IPS-NIHi7 (cell line): ENCODE results near the gene NT5C2.

Source experiments
- DNase-seq: peaks from one replicate; pipeline ENCODE4 v3.0.0; 2012; ENCODE audit warnings: mixed read lengths; ENCODE audit errors: extremely low spot score

Gene NT5C2

DNA sequence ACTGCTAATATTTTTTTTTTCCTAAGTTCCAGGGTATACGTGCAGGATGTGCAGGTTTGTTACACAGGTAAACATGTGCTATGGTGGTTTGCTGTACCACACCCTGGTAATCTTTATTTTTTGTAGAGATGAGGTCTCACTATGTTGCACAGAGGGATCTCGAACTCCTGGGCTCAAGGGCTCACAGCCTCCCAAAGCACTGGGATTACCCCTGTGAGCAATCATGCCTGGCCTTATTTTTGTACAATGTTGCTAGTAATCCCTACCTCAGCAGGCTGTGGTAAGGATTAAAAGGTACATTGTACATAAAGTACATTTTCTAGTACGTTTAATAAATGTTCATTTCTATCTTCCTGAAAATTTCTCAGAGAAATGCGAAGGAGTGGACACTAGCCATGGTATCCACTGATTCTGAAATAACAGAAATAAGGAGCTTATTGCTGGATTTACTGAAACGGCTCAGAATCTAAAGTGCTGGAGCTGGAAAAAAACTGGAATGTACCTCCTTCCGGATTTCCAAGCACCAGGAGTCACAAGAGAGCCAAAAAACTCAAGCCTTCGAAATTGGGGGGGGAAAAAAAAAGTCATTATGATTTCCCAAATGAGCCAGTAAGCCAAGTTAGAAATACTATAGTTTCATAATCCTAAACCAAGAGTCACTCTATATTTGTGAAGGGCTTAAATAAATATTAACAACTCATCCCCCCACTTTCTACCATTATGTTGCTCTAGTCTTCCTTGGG is 69.6 kb downstream of the NT5C2 start:
- no peak for DNase-seq

DNA sequence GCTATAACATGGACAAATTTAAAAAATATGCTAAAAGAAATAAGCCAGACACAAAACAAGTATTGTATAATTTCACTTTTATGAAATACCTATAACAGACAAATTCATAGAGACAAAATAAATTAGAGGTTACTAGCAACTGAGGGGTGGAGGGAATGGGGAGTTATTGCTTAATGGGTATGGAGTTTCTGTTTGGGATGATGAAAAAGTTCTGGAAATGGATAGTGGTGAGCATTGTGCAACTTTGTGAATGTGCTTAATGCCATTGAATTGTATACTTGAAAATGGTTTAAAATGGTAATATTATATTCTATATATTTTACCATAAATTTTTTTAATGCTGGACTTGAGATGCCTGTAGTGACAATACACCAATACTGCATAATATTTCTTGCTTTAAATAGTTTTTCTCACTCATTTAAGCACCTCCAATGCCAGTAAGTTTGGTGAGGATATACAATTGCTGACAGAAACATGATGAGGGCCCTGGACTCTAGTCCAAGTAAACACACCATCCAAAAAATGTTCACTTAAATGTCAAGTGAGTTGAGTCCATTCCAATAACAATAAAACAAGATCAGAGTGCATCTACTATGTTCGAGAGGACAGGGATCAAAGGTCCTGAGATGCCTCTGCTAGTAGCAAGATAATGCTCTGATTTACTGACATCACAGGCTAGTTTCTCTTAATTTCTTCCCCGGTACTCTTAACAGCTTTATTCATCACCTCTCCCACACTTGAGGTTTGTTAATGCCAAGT is 71.9 kb downstream of the NT5C2 start:
- no peak for DNase-seq

DNA sequence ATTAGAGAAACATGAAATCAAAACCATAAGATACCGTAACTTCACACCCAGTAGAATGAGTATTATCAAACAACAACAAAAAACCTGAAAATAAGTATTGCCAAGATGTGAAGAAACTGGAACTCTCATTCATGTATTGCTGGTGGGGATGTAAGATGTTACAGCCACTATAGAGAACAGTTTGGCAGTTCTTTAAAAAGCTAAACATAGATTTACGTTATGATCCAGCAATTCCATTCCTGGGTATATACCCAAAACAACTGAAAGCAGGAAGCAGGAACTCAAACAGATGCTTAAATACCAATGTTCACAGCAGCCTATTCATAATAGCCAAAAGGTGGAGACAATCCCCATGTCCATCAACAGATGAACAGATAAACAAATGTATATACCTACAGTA is 72.5 kb downstream of the NT5C2 start:
- no peak for DNase-seq

DNA sequence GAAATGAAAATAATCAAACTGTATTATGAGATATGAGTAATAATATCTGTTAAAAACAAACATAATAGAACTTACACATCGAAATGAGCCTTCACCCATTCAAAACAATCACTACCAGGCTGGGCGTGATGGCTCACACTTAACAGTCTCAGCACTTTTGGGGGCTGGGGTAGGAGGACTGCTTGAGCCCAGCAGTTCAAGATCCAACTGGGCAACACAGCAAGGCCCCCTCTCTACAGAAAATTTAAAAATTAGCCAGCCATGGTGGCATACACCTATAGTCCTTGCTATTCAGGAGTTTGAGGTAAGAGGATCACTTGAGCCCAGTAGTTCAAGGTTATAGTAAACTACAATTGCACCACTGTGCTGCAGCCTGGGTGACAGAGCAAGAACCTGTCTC is 75.8 kb downstream of the NT5C2 start:
- DNase-seq = no peak

DNA sequence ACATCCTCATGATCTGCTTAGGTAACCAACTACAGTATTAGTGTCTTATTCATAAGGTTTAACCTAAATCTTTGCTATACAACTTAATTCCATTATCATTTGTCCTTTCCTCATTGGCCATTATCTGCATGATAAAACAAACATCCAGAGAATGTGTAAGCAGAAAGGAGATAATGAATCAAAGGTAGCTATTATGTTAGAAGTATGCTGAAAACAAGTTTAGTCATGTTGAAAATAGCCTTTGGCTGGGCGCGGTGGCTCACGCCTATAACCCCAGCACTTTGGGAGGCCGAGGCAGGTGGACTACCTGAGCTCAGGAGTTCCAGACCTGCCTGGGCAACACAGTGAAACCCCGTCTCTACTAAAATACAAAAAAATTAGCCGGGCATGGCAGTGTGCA is 78.2 kb downstream of the NT5C2 start:
- DNase-seq = no peak

DNA sequence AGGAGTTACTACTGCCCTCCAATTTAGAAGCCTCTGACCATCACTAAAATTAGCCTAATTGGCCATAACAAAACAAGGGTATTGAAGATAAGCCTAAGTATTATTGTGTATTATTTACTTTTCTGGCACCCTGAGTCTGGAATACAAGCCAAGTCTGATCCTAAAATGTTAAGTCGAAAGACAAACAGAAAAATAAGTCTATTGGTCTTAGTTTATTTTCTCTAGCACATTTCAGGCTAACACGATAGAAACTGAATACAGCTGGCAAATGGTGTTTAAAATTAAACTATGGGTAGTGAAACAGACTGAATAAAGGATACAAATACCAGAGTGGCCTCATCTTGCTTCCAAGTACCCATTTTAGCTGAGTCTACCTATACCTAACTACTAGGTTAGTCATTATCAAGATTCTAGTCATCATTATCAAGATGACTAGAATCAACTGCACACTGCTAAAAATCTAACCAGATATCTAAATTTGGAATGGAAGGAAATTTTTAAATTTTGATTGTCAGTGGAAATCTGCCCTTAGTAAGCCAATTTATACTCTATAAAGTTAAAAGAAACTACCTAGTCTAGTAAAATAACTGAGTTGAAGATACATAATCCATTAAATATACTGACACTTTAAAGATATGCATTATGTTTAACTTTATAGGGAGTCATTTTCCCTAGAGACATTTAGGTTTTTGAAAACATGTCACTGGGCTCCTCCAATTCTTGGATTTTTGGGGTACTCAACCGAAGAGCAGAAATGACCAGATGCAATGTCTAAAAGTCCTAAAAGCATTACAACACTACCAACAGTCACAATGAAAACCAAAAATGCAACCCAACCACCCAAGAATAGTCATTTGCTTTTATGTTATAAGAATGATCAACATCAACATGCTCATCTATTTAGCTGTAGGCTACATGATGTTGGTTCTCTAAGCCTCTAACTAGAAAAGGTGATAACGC is 80.9 kb downstream of the NT5C2 start:
- DNase-seq = no peak

DNA sequence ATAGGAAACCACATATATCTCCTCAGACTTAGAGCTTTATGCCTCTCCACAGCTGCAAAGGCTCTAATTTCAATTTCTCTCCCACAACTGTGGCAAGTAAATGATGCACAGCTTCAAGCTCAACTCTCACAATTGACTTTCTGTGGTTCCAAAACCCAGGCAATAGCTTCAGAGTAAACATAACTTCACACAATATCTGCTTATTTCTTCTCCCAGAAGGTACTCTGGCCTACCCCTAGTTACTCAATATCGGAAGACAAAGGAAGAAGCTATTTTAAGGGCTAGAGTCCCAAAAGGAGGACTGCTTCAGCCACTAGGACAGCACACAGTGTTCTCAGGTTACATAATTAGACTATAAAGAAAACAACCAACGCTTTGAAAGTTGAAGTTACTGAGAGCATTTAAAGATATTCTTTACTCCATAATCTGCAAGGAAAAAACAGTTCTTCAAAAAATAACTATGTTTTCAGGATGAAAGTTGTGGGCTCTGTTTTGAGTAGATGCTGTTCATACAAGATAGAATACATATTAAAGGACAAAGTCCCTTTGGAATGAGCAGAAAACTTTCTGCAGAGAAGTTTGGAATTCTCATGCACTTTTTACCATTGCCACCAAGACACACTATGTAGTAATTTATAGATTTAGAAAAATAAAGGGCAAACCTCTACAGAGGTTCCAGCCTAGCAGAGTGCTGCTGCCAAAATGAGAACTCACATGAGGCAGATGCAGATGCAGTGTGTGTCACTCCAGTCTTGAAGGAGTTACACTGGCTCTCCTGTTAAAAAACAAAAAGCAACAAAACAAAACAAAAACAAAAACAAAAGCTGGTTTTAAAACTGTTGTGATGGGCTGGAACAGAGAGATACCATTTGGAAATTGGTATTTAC is 81.8 kb downstream of the NT5C2 start:
- DNase-seq = no peak

DNA sequence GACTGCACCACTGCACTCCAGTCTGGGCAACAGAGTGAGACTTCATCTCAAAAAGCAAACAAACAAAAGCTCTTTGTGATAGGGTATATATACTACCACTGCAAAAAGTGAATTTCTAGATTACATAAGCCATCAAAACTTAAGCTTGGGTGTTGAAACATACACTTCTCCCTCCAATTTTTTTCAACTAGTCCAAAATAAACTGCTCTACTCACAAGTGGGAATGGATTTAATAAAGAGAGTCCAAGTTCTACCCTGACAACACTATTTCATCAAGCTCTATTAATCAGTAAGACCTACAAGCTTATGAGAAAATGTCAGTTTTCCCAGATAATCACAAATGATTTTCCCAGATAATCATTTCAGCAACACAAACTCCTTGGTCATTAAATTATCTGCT is 82.7 kb downstream of the NT5C2 start:
- no peak for DNase-seq

DNA sequence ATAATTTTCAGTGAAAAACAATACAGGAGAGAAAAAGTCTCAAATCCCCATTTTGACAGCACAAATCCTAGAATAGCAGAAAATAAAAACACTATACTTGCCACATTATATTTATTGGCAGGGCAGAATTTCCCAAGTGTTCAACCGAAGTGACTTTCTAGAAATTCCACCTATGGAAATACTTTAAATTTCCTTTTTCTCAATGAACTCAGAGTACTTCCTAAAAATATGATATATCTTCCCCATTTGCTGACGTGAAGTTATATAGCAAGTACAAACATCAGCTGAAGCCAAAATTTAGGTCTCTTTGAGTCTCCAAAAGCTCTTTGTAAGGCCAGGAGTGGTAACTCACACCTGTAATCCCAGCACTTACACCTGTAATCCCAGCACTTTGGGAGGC is 83.3 kb downstream of the NT5C2 start:
- no peak for DNase-seq

DNA sequence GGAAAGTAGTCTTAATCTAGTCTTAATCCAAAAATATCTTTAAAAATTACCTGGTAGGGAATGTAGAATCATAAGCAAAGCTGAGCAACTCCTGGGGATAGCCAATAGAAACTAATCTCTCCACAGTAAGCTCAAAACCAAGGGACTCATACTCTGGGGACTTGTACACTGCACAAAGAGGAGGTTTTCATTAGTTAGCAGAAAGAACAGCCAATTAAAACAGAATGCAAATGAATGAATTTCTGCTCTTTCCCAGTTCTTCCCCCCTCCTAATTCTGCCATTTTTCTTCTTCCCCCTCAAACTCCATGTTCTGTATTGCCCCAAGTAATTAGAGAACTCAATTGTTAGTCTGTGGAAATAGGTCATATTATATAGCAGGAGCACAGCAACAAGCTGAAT is 86.5 kb downstream of the NT5C2 start:
- no peak for DNase-seq

DNA sequence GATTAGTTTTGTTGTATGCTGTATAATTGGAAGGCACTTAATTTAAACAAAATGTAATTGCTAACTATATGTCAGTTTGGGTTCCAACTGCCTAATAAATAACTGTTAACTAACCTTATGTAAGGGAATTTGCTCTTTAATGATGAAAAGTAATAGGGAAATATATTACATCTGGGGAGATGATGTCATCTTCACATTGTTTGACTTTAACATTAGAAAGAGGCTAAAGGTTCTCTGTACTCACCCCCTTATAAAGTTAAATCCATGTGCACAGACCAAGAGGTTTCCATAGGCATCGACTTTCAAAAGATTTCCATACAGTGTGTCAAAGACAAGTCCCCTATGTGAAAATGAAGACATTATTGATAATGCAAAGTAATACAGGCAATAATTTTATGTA is 87.6 kb downstream of the NT5C2 start:
- no peak for DNase-seq

DNA sequence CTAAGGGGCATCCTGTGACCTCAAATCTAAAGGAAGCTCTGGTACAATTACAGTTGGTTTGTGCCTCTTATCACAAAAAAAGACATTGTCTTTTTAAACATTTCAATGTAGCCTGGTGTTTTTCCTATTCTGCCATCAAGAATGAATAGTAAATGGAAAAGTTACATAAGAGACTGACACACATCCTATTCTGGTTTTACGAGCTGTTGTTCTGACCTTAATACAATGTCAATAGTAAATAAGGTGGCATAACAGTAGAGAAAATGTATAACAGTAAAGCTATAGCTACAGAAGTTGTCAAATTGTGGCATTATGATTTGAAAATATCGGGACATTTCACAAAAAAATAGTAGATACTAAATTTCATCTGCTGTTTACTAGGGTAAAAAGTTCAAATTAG is 88.4 kb downstream of the NT5C2 start:
- no peak for DNase-seq

DNA sequence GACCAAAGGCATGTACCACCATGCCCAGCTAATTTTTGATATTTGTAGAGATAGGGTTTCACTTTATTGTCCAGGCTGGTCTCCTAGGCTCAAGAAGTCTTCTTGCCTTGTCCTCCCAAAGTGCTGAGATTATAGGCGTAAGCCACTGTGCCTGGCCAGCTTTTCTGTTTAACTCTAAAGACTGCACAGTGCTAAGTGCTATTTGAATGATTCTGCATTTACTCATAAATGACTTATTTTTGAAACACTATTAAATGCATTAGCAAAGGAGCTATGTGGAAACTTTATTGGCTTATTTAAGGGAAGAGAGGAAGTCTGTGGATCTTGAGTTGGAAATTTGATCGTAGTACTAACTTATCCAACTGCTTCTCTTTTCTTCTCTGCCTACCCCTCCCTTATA is 89.1 kb downstream of the NT5C2 start:
- DNase-seq = no peak

DNA sequence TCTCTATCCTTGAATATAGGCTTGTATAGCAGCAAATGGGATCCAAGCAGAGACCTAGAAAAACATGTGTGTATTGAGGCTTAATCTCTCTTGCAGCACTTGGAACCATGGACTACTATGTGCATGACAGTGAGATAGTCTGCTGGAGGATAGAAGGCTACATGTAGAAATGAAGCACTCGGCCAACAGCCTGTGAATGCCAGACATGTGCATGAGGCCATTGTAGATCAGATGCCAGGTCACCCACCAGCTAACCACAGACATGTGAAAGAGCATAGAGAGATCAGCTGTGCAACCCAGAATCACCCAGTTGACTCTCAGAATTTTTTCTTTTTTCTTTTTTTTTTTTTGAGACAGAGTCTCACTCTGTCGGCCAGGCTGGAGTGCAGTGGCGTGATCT is 90.9 kb downstream of the NT5C2 start:
- no peak for DNase-seq

DNA sequence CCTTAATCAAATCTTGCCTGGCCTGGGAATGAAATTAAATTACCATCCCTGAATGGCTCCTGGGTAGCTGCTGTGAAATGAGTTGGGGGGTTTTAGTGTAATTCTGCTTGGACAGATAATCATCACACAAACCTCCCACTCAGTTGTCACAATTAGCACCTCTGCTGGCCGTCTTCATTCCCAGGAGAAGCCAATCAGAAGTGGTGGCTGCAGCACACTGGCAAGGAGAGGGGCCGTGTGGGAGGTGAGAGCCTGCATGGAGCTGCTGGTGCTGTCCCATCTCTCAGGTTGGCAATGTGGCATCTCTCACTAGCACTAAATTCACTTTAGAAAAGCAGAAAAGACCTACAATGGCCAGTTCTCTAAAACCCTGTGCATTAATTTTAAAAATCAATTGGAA is 92.5 kb downstream of the NT5C2 start:
- no peak for DNase-seq

DNA sequence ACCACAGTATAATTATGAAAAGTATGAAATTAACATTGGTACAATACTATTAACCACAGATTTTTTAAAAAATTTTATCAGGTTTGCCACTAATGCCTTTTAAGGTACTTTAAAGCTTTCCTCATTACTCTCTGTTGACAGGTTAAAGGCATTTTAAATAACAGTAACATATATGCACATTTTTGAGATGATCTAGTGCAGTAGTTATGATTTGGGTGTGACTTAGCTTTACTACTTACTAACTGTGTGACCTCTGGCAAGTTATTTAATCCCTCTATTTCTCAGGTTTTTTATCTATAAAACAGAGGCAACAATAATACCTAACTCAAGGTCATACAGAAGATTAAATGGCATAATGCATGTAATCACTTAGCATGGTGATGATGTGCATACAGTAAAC is 94.8 kb downstream of the NT5C2 start:
- DNase-seq = no peak

DNA sequence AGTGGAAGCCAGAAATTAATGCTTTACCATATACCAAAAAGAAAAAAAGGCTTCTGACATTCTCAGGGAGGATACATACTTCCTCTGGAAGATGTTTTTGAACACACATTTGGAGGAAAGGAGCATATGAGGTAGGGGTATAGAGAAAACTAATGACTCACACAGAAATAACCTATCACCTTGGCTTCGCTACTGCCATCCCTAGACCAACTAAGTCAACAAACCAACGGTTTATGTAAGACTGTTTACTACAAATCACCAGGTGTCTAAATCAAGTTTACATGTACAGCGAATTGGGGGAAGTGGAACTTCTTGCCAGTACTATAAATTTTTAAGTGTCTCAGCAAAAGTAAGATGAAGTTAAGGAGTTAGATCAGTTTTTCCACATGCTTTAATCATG is 96.9 kb downstream of the NT5C2 start:
- no peak for DNase-seq

DNA sequence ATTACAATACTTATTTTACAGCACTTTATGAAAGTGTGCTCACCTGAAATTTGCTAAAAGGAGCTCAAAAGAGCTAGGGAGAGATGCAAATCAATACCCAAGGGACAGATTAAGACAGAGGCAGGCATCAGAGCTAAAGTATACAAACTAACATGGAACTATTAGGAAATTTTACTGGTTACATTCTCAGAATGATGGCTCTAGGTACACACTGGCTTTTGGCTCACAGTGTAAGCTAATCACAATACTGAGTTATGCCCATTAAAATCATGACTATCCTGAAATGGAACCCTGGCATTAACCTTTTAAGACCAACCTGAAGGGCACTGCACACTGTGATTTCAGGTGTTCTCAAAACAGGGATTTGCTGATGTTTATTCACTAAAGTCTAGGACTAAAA is 98.1 kb downstream of the NT5C2 start:
- no peak for DNase-seq

DNA sequence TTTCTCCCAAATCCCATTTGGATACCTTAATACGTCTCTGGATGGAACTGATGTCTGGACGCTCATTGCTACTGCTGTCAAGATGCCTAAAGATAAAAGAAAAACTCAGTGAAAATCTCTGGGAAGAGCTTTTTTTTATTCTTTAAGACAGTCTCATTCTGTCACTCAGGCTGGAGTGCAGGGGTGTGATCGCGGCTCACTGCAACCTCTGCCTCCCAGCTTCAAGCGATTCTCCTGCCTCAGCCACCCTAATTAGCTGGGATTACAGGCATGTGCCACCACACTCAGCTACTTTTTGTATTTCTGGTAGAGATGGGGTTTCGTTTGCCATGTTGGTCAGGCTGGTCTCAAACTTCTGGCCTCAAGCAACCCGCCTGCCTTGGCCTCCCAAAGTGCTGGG is 102.2 kb downstream of the NT5C2 start:
- no peak for DNase-seq

DNA sequence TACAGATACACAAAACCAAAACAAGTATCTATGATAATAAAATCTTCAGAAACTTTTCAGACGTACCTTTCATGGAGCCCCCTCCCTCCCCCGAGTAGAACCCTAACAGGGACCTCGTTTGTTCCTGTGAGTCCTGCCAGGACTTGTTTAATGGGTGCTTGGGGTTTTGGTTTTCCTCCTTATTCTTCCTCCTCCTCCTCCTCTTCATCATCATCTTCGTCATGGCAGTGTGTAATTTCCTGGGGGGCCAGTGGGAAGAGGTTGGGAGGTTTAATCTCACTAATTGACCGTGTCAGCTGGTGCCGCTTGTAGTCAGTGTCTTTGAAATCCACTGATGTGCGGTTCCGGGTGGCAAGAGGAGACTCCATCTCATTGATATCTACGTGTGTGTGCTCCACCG is 103.6 kb downstream of the NT5C2 start:
- DNase-seq = no peak

DNA sequence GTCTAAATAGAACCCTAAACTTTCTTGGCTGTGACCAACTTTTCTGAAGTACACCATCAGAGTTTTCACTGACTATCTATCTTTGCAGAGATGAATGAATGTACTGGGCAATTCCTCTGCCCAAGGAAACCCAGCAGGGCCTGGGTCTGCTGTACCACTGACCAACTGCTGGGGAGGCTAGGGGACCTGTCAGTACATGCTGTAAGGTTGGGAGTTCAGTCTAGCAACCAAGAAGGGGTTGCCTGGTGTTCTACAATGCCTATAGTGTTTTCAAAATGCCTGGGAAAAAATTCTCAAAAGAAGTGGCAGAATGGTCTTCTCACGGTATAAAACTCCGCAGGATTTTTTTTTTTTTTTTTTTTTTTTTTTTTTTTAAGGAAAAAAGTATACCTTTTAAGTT is 106.3 kb downstream of the NT5C2 start:
- no peak for DNase-seq
